HG02759 (cell line): ENCODE results near the gene SEPTIN8.

ENCODE experiments used
- ATAC-seq: cut with Tn5 transposase; IDR thresholded peaks from one replicate; pipeline ENCODE4 v1.9.1; 2021; ENCODE audit warnings: mild to moderate bottlenecking, moderate library complexity; ENCODE audit not compliant: unreplicated experiment

Gene SEPTIN8

DNA sequence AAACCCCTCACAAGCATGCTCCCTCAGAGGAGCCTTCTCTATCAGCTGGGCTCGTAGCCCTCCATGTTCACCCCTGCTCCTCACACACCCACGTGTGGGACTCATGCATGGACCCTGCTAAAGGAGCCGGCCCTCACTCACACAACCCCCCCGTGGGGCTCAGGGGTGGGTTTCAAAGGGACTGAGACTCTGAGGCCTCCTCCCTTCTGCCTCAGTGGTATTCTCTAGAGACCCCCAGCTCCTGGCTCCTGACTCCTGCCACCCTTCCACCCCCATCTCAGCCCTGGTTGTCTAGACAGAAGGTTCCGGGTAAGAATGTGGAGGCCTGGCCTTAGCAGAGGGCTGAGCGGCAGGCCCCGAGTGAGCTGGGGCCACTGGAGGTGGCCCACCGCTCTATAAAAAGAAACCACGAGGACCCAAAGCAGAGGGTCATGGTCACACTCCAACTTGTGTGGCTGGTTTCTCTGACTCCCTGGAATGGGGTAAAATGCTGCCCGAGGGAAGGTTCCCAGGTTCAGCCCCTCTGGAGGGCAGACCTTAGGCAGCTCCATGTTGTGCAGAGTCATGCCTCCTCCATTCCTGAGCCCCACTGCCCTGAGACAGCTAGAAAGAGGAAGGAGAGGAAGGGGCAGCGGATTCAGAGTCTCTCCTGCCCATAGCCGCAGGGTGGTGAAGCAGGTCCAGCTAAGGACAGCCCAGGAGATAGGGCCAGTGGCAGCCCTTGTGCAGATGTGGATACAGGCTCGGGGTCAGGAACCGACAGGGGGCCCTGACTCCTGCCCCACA, 10.8 kb downstream of the SEPTIN8 start:
- no peak for ATAC-seq

DNA sequence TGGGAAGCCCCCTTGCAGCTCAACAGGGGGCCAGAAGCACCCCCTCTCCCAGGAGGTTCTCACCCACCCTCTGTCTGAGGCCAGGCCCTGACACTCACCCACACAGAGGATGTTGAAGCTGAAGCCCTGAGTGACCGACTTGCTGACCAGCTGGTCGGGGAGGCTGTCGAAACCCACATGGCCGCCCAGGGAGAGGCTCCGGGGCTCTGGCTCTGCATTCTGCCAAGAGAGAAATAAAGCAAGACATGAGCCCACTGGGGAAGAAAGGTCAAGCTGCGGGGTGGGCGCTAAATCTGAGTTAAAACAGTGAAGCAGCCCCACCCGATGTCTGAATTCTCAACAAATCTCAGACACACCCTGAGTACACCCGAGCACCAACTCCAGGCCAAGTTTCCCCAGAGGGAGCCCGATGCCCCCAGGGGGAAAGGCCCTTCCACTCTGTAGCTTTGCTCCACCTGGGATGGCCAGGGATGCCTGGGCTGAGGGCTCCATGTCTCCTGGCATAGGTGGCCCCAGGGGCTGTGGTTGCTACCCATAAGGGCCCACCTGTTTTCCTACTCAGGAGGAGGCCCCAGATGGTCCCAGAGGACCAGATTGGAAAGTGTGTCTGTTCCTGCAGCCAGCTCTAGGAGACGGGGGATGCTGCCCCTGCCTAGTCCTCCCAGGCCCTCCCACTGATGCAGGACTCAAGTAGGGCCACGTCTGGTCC, 11.6 kb downstream of the SEPTIN8 start:
- no peak for ATAC-seq

DNA sequence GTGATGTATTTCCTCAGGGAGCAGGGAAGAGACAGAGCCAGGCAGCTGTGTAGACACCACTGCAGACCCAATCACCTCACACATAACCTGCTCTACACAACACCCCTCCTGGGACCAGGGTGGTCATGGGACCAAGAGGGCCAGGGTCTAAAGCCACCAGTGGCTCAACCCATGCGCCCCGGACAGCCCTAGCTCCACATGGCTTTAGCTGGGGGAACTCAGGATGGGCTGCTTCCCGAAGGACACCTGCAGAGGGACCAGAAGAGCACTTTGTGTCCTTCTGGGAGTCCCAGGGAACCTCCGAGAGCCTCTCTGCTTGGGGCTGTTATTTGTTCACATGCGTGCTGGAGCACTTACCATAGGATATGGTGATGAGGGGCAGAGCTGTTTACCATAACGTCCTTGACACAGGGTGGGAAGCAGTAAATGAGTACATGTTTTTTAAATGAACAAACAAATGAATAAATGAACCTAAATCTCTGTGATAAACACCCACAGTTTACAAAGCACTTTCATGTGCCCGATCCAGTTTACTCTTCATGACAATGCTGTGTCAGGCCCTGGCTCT, 12.3 kb downstream of the SEPTIN8 start:
- no peak for ATAC-seq

DNA sequence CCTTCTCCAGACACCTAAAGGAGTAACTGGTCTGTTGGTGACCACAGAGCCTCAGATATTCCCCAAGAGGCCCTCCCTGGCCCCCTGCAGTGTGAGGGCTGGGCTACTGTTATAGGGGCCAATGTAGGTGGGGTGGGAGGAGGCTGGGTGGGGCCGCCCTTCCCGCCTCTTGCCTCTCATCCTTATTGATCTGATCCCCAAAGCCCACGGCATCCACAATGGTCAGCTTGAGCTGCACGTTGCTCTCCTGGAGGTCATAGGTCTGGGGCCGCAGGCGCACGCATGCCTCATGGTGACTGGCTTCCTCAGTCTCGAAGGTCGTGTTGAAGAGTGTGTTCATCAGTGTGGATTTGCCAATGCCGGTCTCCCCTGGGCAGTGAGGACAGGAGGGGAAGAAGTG, 13.0 kb downstream of the SEPTIN8 start:
- no peak for ATAC-seq

DNA sequence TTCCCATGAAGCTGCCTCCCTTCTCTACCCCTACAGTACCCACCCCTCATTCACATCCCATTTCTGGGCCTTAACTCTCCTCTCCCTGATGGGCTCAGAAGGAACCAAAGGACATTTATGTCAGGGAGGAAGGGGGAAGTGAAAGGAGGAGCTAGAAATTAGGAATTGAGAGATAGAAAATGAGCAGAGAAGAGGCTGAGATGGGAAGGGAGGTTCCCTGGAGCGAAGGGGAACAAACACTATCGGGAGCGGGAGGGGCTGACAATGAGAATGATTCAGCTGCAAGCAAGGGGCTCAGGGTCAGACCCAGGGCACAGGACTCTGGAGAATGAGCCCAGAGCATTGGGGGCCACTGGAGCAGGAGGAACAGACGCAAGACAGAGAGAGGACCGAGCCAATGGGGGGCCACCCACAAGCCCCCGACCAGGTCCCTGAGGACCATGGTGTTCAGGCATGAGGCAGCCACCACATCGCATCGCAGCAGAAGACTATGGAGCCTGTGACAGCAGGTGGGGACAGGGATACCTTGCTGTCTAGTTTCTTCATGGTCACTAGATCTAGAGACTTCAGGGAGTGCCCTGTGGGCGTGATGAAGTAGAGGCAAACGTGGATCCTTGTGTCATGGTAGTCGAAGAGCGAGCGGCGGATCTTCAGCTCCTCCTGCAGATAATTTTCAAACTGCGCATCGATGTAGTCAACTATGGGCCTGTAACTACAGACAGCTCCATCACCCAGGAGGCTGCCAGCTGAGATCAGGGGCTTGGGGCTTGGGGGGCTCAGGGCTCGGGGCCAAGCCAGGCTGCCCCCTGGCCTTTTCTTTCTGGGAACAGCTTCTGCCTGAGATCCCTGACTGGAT, 13.6 kb downstream of the SEPTIN8 start:
- no peak for ATAC-seq

DNA sequence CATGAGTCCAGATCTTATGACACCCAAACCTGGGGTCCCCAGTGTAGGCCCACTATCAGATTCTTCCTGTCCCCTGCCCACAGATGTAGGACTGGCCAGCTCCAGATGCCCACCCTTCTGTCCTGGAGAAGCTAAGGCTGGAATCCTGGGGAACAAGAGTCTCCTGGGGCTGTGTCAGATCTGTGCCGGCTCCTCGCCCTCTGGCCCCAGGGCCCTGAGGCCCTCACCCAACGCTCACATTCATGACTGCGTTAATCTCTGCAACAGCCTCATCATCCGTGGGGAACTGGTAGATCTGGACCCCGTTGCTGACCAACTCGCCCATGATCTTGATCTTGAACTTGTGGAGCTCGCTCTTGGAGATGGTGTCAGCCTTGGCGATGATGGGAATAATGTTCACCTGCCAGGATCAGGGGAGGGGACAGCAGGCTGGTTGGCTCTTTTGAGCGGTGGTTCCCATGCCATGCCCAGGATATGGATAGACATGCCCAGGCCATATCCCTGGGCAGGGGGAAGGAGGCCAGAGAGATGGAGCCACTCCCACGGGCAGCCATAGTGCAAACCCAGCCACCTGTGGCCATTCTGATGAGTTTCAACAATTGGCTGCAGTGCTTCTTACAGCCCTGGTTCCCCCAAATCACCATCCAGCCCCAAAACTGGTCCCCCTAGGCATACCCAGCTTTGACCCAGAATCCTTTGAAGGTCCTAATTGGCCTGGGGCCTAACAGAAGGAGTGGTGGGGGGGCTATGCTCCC, 14.6 kb downstream of the SEPTIN8 start:
- ATAC-seq: no peak

DNA sequence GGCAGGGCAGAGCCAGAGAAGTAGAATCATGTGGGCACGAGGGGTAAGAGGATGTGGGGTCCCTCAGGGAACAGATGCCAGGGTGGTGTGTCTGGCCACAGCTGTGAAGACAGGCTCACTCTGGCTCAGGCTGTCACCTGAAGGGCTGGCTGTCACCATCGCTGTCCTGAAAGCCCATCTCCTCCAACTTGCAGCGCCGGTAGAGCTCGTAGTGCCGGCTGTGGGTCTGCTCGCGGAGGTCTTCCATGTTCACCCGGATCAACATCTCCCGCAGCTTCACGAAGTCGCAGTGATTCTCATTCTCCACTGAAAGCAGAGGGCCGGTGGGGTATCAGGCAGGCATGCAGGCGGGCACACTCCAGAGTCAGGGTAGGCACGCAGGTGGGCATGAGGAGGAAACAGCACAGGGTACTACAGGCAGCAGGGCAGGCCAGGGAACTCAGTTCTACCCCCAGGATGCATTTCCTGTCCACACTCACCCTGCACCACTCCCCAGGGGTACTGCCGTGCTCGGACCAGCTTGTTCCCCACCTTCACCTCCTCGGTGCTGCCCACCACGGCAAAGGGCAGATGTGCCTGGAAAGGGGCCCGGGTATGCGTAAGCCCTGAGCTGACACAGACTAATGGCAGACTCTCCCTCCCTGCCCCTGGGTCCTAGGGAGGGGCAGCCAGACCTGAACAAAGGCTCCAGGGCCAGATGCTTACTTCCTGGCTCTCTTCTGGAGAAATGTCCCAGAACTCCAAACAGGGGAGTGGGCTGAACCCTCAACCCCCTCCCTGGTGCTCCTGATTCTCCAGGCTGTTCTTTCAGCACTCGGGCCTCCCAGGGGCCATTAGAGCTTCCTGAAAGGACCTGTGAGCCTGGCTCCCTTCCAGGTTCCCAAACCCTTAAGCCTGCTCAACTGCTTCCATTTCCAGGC, 15.5 kb downstream of the SEPTIN8 start:
- ATAC-seq: no peak

DNA sequence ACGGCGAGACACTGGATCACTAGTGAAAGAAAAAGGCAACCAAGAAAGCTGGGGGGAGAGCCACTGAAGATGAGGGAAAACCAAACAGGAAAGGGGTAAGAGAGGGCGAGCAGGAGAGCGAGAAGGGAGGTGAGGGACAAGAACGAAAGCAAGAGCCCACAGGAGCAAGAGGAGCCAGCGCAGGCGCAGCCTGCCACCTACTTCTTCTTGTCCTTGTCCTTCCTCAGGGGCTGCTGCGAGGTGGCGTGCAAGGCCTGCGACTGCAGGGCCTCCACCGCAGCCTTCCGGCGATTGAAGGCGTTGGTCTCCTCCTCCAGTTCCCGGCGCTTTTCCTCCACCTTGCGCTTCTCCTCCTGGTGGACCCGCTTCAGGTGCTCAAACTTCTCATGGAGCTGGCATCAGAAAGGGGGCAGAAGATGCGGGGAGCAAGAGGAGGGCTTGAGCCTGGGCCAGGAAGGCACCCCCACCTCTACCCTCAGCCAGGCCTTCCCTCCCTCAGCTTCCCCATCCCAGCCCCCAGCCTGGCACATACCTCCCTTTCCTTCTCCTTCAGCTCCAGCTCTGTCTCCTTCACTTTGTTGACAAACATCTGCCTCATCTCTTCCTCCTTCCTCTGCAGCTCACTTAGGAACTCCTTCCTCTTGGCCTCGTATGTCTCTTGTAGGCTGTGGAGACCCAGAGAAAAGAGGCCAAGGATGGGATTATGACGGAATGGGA, 16.3 kb downstream of the SEPTIN8 start:
- ATAC-seq: no peak

DNA sequence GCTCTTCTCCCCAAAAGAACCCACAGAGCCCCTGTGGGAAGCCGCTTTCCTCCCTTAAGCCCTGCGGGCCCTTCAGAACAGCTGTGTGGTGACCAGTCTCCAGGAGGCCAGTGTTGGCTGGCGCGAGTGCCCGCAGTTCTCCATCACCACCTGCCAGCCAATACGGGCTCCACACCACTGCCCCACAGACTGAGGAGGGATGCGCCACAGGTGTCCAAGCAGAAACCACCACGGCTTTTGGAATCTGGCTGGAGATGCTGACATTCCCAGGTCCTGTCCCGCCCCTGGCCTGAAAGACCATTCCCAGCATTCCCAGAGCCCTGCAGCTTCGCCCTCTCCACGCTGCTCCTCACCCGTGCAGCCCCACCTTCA, 17.0 kb downstream of the SEPTIN8 start:
- no peak for ATAC-seq

DNA sequence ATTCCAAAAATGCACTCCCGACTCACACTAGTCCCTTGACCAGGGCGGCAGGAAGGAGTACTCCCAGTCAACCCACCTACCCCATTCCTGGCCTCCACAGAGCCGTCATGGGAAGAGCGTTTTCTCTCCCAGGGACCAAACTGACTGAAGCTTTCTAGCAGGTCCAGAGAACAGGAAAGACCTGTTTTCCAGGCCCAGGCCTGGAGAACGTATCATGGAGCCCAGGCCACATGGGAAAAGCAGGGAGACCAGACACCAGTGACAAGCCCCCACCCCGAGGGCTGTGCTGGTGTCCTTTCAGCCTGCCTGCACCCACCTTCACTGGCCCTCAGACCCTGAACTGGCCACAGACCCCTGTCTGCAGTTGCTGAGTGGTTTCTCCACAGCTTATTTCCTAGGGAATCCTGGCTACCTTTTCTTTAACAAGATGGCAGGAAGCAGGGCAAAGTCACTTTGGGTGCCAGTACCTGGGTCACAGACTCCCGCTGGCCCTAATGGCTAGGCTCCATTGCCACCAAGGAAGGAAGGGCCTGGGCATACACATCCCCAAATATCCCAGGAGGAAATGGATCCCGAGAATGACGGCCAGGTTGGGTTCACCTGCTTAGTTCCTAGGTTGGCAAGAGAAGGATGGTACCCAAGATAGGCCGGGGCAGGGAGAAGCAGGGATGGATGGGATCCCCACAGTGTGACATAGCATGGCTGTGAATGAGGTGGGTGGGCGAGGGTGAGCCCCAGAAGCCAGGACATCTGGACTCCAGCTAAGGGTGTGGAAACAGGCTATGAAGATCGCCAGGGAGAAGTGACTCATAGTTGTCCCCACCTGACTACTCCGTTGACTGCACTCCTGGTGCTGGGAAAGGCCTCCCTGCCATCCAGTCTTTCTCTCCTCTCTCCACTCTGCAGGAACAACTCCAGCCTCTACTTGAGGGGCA, 17.7 kb downstream of the SEPTIN8 start:
- no peak for ATAC-seq

DNA sequence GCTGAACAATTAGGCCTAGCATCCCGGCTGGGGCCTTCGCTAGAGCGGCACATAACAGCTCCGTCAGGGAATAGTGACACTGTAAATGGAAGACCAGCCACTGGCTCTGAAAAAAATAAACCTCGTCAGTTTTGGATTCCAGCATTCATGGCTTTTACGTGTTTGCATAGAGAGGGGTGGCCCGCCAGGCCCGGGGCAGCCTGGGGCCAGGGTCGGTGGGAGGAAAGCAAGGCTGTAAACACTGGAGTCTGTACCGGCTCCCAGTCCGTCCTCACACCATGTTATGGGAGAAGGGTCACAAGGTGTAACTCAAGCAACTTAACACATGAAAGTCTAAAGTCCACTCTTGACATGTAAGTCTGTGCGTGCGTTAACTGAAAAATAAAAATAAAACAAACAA, 18.6 kb downstream of the SEPTIN8 start:
- no peak for ATAC-seq

DNA sequence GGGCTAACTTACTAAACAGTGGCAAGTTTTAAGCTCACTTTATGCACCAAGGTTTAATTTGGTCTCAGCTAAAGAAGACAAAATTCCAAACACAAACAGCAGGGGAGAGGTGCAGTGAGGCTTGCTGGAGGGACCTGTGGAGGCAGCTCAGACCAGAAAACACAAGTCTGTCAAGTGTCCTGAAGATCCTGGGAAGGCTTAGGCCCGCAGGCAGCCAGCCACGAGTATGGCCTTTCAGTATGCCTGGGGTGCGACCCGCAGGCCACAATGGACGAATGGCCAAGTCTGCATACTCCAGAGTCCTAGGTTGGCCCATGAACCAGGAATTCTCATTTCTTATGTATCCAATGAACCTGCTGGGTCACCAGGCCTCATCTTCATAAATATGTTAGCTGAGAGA, 20.5 kb downstream of the SEPTIN8 start:
- ATAC-seq: no peak

DNA sequence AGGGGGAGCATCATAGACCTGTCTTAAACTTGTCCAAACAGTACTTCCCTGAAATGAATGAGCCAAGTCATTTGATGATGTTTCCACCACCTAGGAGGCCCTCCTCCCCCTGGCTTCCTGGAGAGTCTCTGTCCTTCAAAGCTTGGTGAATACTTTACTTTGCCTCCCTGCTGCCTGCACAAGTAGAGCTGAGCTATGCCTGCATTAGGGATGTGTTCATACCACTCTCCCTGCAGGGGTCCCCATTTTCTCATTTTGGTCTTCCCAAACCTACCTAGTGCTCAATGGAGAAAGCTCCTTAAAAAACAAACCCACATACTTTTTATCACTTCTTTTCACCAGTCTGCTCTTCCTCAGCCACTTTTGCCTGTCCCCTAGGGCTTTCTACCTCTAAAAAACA, 22.1 kb downstream of the SEPTIN8 start:
- no peak for ATAC-seq

DNA sequence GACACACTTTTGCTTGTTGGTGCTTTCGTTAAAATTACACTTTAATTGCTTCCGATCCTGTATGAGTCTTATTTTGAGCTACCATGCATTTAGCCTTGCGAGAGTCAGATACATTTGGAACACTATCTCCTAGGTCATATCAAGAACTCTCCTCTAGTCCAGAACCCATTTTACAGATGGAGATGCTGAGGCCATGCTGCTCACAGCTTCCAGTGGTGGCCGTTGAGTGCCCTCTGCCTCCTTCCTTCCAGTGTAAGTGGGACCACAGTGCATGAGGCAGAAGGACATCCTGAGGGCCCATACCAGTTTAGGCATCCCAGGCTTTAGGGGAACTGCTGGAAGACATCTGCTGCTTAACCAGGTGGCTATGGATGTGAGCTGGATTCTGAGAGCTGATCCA, 22.9 kb downstream of the SEPTIN8 start:
- no peak for ATAC-seq

DNA sequence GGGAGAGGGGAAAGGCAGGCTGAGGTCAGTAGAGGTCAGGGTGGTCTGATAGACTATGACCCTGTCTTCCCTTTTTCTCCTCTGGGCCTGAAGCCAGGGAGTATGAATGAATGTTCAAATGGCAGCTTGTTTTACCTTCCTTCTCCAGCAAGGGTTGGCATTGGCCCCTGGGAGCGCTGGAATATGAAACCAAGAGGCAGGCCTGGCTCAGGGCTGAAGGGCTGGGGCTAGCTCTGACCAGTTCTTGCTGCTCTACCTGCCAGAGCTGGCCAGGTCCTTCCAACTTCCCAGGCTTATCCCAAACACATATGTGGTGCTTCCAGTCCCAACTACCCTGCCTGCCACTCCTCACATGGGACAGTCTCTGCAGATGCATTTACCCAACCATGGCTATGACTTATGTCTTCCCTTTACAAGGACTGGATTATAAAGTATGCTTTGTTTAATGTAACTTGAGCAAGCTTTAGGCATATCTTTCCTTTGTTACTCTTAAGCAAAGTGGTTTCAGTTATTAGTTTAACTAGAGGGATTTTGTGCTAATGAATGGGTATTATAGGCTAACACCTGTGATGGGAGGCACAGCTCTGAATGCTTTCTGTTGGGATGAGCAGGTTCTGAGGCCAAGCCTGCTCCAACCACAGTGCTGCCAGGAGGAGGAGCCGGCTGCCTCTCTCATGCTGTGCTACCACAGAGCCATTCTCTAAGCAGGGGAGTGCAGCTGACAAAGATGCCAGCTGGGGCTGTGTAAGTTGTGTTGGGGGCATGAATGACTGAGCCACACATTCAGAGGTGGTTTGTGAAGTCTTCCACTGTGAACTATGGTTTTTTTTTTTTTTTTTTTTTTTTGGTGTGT, 23.7 kb downstream of the SEPTIN8 start:
- no peak for ATAC-seq

DNA sequence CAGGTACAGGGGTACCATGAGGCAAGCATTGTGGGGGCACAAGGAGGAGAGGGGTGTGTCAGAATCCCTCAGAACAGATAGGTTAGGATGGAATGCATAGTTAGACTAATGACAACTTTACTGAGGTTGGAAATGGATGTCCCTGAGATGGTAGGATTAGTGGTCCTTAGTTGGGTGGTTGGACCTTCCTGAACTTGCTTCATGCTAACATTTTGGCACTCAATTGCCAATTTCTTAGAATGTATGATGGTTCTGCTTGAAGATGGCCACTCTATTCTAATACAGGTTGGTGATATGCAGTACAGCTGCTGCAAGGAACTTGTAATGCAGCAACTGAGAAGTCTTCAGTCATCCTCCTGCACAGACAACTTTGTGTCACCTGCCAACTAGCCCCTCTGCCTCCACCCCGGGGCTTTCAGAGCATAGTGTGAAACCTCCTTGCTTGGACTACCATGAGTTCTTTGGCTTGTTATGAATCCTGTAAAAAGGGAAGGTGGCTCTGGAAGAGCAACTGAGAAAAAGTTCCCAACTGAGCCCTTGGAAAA, 24.4 kb downstream of the SEPTIN8 start:
- ATAC-seq: no peak
